Measurements from ENCODE around the gene LRIG1.

The LRIG1 gene

DNA sequence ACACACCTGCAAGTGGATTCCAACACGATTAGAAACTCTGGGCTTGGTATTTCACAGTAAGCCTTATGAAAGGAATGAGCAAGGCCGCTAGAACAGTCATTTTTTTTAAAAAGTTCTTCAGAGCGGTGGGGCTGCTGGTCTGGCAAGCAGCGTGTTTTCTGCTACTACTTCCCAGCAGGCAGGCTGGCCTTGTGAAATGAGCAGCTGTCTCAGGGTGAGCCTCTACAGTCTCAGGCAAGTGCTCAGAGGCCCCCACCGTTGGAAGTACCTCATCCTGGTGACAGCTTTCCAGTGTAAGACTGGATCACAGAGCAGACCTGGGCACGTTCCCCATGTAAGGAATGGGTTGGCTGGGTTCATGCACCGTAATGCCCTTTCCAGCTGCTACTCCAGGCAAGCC is 119.2 kb downstream of the LRIG1 start:
- DNase-seq: no peak

DNA sequence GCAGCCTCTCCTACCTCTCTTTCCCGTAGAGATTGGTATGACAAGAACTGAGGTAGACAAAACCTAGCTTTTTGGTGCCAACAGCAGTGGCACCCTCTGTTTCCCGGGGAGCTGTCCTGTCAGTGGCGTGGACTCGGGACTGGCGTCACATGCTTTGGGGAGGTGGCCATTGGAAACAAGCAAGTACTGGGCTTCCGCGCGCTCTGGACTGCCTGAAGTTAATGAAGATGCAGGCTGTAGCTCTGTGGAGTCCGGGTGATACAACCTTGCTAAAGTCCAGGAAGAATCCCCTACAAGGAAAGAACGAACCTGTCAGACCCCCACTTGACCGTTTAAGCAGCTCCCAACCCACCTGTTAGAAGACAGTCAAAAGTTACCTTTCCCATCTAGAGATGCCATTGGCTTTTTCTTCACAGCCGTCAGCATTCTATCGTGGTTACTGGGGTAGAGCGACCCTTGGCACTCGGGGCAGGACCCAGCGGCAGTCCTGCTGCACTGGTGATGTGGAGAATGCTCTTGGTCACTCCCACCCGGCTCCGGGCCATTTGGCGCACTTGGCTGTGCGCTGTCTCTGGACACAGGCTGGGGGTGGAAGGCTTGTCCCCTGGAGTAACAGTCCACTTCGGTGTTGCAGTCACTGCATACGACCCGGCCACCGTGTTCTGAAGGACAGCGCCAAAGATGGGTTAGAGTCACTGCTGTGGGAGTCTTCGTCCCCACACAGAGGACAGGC is 120.5 kb downstream of the LRIG1 start:
- DNase-seq: no peak

GRCh38 chr3:66379565-66379964 is 121.3 kb downstream of the LRIG1 start:
- DNase-seq: no peak

DNA sequence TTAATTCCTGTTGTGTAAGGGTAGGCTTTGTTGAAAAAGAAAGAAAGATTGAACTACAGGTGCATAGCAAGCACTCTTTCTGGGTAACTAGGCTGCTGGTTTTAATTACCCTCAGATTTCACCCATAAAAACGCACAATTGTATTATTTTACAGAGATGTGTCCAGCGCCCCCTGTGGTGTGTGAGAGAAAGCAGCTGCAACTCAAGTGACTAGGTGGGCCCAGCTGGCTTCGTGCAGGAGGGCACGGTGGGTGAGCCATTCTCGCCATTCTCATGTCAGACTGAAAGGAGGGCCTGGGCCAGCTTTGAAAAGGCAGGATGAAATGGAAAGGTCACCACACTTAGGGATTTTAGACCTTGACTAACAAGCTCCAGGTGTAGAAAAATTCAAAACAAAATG is 122.6 kb downstream of the LRIG1 start:
- peak in 1 of 2 experiments; percentile 19 for DNase-seq

DNA sequence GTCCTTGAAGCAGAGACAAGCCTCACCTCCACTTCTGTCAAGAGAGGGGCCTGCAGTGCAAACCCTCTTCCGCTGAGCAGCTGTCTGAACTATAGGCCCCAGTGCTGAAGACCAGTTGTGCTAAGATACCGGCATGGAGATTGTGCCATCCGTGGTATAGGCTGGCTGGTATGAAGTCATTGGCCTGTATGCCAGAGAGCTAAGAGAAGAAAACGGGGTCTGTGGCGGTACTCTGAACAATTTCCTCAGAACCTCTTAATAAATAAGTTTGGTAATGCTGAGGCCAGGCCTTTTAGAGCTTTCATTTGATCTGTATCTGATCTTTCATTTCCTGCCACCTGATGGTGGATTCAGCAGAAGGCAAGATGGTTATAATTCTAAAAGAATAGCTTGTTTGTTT is 123.0 kb downstream of the LRIG1 start:
- DNase-seq: no peak

GRCh38 chr3:66376568-66376967 is 124.3 kb downstream of the LRIG1 start:
- DNase-seq: no peak

GRCh38 chr3:66372681-66373350 is 128.0 kb downstream of the LRIG1 start:
- no peak for DNase-seq

DNA sequence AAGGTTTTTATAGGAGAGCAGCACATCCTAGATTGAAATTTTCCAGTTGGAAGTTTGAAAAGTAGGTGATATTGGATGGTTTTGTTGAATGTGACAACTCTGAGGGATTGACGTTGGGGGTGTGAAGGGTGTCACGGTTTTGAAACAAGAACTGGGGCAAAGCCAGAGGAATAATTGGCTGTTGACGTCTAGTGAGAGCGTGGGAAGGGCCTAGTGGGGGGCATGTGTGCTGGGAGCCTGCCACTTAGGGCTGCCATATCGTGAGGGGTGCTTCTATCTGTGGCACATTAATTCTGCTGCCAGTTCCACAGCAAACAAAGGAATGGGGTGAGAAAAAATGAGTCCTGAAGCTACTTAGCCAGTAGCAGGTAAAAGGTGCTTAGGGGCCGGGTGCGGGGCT is 129.4 kb downstream of the LRIG1 start:
- no peak for DNase-seq

GRCh38 chr3:66370179-66370578 is 130.6 kb downstream of the LRIG1 start:
- DNase-seq: no peak

- DNase-seq: no peak
Measured at GRCh38 chr3:66367979-66368378, 132.8 kb downstream of the LRIG1 start.

GRCh38 chr3:66366747-66367146 is 134.1 kb downstream of the LRIG1 start:
- DNase-seq: no peak

- DNase-seq: no peak
Measured at GRCh38 chr3:66365080-66365479, 135.7 kb downstream of the LRIG1 start.

DNA sequence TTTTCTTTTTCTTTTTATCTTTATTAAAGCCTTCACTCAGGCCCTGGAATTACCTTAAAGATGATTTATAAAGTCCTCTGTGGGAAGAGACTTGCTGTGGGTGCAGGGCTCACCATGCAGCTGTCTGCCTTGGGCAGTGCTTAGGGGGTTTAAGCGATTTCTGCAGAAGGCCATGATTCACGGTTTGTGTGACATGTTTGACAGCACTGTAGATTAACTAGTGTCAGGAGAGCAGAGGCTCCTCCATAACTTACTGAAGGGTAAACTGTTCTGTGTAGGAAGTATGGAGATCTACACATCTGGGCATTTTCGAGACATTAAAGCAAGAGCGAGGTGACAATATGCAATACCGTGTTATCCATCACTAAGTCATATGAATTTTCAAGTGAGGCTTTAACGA is 137.7 kb downstream of the LRIG1 start:
- DNase-seq: no peak

DNA sequence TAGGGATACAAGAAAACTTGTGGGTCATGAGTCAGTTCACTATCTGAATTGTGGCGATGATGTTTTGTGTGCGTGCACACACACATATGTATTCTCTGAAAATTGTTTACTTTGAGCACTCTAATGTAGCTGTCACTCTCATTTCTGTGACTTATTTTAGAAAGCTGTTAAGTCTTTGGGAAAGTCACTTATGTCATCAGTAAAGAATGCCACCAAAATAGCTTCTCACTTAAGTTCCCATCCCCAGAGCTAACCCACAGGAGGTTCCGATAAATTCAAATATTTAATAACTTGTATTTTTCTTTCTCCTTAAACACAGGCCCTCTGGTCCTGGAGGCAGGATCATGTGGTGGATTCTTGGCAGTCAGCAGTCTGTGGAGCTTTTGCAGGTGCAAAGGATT is 138.3 kb downstream of the LRIG1 start:
- DNase-seq: no peak

GRCh38 chr3:66361356-66361755 is 139.5 kb downstream of the LRIG1 start:
- DNase-seq: no peak

DNA sequence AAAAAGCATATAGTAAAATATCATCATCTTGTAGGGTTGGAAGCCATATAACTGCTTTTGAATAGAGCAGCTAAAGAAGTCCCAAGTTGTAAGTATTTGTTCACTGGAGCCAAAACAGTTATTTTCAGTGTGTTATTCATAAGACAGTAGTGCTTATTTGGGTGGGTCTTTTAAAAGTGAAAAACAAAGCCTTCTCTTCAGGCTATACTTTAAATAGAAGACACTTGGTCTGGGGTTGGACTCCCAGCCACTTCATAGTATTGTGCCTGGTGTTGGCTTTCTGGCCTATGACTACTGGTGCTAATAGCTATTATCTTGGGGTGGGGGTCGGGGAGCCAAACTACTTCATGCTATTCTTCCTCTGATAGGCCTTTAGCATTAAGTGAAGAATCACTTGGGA is 144.8 kb downstream of the LRIG1 start:
- no peak for DNase-seq

DNA sequence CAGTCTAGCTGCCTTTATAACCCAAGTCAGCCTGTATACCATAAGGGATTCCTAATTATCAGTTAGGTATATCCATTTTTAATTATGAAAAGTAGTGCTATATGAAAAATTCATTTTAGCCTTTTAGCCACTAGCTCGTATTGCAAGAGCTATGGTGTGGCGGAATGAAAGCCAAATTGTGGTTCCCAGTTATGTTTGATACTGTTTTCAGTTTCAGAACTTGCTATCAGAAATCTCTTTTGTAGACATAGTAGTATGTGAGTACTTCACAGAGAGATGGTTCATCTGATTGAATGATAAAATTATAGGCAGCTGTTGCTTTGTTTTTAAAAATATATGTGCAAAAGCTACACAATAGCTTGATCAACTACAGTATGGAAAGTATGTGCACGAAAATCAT is 145.4 kb downstream of the LRIG1 start:
- no peak for DNase-seq

DNA sequence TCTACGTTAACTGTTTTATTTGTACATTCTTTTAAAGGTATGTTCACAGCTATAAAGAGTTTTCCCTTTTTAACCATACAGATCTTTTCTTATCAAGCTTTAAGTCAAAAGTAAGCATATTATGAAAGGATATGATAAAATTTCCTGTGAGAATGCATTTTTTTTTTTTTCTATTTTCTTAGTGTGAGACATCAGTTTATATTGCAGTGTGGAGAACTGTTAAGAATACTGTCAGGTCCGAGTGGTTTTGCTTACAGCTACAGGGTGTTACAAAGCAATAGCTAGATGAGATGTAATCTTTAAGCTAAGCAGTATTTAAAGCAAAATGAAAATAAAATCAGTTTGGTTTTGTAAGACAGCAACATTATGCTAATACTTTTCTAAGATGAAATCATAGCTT is 146.8 kb downstream of the LRIG1 start:
- DNase-seq: no peak

DNA sequence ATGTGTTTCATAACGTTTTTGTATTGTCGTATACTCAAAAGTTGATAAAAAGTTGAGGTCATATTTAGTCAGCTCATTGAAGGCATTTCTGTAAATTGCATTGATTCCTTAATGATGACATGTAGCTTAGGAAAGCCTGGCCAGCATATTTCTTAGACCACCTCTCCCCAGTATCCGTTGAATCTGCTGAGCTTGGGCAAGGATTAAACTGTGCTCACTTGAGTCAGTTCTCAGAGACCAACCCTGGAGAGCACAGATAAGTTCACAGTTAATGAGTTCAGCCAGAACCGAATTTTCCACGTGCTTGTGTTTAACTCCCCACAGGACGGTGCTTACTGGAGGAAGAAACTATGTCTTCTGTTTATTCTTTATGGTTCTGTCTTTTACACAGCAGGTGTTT is 147.3 kb downstream of the LRIG1 start:
- no peak for DNase-seq

- DNase-seq: no peak
Measured at GRCh38 chr3:66353039-66353438, 147.8 kb downstream of the LRIG1 start.

DNA sequence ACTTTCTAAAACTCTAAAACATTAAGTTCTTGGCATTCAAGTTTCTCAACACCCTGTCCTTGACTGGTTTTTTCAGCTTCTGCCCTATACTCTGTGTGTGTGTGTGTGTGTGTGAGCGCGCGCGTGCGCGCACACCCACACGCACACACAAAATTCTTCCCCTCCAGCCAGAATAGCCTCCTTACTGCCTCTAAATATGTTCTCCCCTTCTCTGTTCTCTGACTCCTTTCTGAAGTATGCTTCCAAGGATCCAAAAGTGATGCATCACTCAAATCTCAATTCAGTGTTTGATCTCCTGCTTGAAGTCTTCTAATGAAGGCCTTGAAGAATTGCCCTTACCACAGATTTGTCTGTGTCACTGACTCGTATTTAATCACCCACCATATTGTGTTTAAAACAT is 150.2 kb downstream of the LRIG1 start:
- DNase-seq: no peak

- no peak for DNase-seq
Measured at GRCh38 chr3:66348704-66349103, 152.1 kb downstream of the LRIG1 start.

- no peak for DNase-seq
Measured at GRCh38 chr3:66344848-66345578, 155.8 kb downstream of the LRIG1 start.

- no peak for DNase-seq
Measured at GRCh38 chr3:66344391-66344811, 156.4 kb downstream of the LRIG1 start.
